GM12875 (cell line): ENCODE data around the gene IQGAP3.

ENCODE experiments used
- H3K4me3 ChIP-seq: one replicate; pipeline ENCODE4 v1.5.1; 2011; ENCODE audit warnings: low read depth, low read length, control low read depth
- TF ChIP-seq, protein P1 (sequence below): IDR thresholded peaks from 2 replicates; pipeline ENCODE4 v1.5.1; 2011; ENCODE audit warnings: low read depth, mild to moderate bottlenecking, control low read depth, inconsistent platforms, low read length, moderate library complexity, borderline replicate concordance; ENCODE audit not compliant: insufficient read depth

Gene IQGAP3

DNA sequence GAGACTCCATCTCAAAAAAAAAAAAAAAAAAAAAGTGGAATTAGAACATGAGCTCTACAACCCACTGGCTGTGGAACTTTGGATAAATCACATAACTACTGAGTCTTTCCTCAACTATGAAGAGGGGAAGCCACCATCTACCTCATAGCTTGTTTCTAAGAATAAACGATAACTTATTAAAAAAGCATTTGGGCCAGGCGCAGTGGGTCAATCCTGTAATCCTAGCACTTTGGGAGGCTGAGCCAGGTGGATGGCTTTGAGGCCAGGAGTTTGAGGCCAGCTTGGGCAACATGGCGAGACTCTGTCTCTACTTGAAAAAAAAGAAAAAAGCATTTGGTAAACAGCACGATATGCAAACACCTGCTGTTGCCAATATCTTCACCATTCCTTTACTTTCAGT is 40.0 kb downstream of the IQGAP3 start:
- H3K4me3 ChIP-seq = no peak overlapping the region
- TF ChIP-seq, protein P1, sequence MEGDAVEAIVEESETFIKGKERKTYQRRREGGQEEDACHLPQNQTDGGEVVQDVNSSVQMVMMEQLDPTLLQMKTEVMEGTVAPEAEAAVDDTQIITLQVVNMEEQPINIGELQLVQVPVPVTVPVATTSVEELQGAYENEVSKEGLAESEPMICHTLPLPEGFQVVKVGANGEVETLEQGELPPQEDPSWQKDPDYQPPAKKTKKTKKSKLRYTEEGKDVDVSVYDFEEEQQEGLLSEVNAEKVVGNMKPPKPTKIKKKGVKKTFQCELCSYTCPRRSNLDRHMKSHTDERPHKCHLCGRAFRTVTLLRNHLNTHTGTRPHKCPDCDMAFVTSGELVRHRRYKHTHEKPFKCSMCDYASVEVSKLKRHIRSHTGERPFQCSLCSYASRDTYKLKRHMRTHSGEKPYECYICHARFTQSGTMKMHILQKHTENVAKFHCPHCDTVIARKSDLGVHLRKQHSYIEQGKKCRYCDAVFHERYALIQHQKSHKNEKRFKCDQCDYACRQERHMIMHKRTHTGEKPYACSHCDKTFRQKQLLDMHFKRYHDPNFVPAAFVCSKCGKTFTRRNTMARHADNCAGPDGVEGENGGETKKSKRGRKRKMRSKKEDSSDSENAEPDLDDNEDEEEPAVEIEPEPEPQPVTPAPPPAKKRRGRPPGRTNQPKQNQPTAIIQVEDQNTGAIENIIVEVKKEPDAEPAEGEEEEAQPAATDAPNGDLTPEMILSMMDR = no peak

DNA sequence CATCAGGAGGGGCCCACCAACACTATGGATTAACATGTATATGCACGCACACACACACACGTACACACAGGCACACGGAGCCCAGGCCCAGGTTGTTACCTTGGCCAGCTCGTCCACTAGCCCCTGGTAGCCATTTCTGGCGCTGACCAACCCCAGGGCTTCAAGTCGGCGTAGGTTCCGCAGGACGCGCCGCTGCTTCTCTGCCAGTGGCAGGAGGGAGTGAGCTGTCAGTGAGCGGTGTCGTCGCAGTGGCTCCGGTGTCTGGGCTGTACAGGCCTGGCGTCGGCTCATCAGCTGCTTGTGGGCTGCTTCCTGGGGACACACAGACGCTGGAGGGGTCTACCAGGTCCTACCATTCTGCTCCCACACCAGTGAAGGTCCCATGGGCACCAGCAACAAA is 42.4 kb downstream of the IQGAP3 start:
- no peak overlapping the region for H3K4me3 ChIP-seq
- TF ChIP-seq, protein P1 = no peak

DNA sequence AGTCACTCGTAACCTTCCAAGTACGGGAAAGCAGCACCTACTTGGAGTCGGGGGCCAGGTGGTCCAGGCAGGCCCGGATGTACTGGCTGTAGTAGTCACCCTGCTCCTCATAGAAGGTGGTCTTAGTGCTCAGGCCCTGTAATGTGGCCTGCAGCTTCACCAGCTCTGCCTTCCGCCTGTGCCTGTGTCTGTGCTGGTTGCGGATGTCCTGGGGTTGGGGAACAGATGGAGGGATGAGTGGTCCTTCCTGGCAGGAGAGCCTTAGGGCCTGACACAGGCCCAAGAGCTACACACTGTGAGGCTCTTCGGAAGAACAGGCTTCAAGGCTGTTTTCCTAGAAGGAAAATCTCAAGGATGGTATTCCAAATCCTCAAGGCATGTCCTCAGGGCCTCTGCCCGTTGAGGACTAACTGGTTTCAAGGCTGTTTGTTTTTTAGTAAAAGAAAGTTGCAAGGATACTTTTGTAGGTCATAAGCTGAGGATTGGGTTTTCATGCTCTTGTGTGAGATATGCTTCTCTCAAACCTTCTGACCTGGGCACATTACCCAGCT is 43.4 kb downstream of the IQGAP3 start:
- TF ChIP-seq, protein P1 = no peak
- no peak overlapping the region for H3K4me3 ChIP-seq

DNA sequence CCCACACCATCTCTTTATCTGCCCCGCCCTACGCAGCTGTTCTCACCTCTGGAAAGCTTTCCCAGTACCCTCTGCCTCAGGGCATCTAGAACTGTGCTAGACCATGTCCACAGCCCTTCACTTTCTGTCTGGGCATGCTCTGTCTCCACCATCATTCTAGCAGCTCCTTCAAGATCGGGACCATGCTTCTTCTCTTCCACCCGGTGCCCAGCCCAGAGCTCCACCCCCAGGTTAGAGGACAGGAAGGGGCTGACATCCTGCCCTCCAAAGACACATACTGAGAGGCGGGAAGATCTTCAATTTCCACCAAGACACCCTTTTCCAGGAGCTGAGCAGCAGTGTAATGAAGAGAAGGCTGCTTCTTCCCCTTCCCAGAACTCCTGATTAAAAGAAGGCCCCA is 44.1 kb downstream of the IQGAP3 start:
- H3K4me3 ChIP-seq = no peak overlapping the region
- TF ChIP-seq, protein P1 = no peak

DNA sequence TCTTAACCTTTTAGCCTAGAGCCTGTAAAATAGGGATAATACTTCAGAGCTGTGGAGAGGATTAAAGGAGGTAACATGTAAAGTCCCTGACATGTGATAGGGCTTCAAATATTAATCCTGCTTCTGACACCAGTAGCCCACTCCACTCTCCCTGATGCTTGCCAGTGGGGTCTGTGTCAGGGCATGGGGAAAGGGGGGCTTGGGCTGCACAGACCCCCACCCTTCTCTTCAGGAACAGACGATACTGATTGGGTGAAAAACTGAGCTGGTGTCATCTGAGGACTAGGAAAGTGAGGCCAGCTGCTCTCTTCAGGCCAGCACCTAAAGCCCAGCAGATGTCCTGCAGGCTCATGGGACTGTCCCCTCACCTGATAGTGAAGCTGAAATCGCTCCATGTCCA is 44.8 kb downstream of the IQGAP3 start:
- no peak overlapping the region for H3K4me3 ChIP-seq
- TF ChIP-seq, protein P1 = no peak

DNA sequence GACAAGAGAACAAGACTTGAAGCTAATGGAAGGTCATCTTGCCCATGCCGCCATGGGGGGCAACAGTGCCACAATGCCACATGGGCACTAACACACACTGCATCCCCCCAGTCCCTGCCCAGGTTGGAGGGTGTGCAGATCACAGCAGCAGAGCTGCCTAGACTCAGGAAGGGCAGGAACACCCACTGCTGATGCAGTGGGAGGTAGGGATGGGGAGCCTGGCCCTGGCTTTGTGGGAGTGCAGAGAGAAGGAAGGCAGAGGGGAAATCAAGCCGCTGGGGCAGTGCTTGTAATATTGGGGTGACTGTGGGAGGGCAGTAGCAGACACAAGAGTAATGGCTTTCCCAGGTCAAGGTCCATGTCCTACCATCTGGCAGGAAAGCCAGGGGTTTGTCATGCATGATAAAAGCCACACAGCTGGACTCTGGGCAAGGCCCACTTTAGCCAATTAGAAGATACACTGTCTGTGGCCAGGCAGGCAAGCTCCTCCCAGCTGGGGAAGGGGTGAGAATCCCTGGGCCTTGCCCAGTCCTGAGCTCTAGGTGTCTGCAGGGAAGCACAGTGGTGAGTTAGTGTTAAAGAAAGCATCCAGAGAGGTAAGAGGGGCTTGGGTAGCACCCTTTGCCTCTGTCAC is 46.4 kb downstream of the IQGAP3 start:
- TF ChIP-seq, protein P1 = no peak
- no peak overlapping the region for H3K4me3 ChIP-seq

DNA sequence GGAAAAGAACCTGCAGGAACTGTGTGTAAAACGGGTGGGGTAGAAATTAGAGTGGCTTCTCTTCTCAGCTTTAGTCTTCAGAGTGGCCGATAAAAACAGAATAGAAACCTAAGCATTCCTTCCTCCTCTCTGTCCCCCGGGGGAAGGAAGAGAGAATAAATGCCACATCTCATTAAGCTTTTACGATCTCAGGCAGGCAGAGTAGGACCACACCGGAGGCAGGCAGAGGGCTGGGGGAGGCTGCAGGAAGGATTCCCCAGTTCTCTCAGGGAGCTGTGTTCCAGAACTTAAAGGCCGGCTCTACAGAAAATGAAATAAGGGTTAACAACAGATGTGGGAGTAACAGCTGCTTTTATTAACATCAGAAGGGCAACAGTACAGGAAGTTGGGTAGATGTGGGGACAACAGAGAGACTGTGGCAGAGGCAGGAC is 47.3 kb downstream of the IQGAP3 start:
- H3K4me3 ChIP-seq = no peak overlapping the region
- TF ChIP-seq, protein P1 = no peak
